Jurkat, Clone E6-1 (cell line): ENCODE data around the gene ALK.

Experiments
- DNase-seq: peaks from one replicate; pipeline ENCODE4 v3.0.0-alpha.2; 2011; ENCODE audit warnings: low read depth, low spot score
- H3K4me3 ChIP-seq: 2 replicates; pipeline ENCODE4 v1.5.1; 2011; ENCODE audit warnings: mild to moderate bottlenecking, low read length, control low read depth, moderate library complexity

ALK gene

GRCh38 chr2:29578084-29578598 lies 343.2 kb downstream of the ALK start:
- DNase-seq = no peak
- no peak overlapping the region for H3K4me3 ChIP-seq

GRCh38 chr2:29576231-29576630 lies 345.2 kb downstream of the ALK start:
- H3K4me3 ChIP-seq = no peak overlapping the region
- no peak for DNase-seq

GRCh38 chr2:29575370-29575890 lies 346.0 kb downstream of the ALK start:
- DNase-seq = no peak
- no peak overlapping the region for H3K4me3 ChIP-seq

- no peak overlapping the region for H3K4me3 ChIP-seq
- DNase-seq = no peak
Measured at GRCh38 chr2:29573612-29574011, 347.8 kb downstream of the ALK start.

GRCh38 chr2:29573147-29573546 lies 348.2 kb downstream of the ALK start:
- no peak for DNase-seq
- no peak overlapping the region for H3K4me3 ChIP-seq

GRCh38 chr2:29570539-29570938 lies 350.8 kb downstream of the ALK start:
- no peak for DNase-seq
- no peak overlapping the region for H3K4me3 ChIP-seq

GRCh38 chr2:29567906-29568520 lies 353.4 kb downstream of the ALK start:
- H3K4me3 ChIP-seq = no peak overlapping the region

GRCh38 chr2:29563697-29564096 lies 357.7 kb downstream of the ALK start:
- H3K4me3 ChIP-seq = no peak overlapping the region
- no peak for DNase-seq

More at GRCh38 chr2:29567906-29568520, 353.4 kb downstream of the ALK start:
- DNase-seq = no peak

- no peak for DNase-seq
Measured at GRCh38 chr2:29562896-29563295, 358.5 kb downstream of the ALK start.

GRCh38 chr2:29562319-29562718 lies 359.1 kb downstream of the ALK start:
- no peak overlapping the region for H3K4me3 ChIP-seq
- DNase-seq = no peak

More at GRCh38 chr2:29562896-29563295, 358.5 kb downstream of the ALK start:
- H3K4me3 ChIP-seq = no peak overlapping the region

- DNase-seq = no peak
- no peak overlapping the region for H3K4me3 ChIP-seq
Measured at GRCh38 chr2:29561628-29562027, 359.8 kb downstream of the ALK start.

- no peak for DNase-seq
- H3K4me3 ChIP-seq = no peak overlapping the region
Measured at GRCh38 chr2:29561181-29561580, 360.2 kb downstream of the ALK start.

- H3K4me3 ChIP-seq = no peak overlapping the region
- DNase-seq = no peak
Measured at GRCh38 chr2:29560566-29560965, 360.8 kb downstream of the ALK start.

GRCh38 chr2:29560030-29560429 lies 361.4 kb downstream of the ALK start:
- H3K4me3 ChIP-seq = no peak overlapping the region
- no peak for DNase-seq

- H3K4me3 ChIP-seq = no peak overlapping the region
- DNase-seq = no peak
Measured at GRCh38 chr2:29559578-29559977, 361.8 kb downstream of the ALK start.

- no peak overlapping the region for H3K4me3 ChIP-seq
- DNase-seq = no peak
Measured at GRCh38 chr2:29558097-29558496, 363.3 kb downstream of the ALK start.

- no peak overlapping the region for H3K4me3 ChIP-seq
- no peak for DNase-seq
Measured at GRCh38 chr2:29557268-29557667, 364.1 kb downstream of the ALK start.

GRCh38 chr2:29549069-29549380 lies 372.4 kb downstream of the ALK start:
- no peak for DNase-seq
- no peak overlapping the region for H3K4me3 ChIP-seq

GRCh38 chr2:29544917-29545316 lies 376.5 kb downstream of the ALK start:
- DNase-seq = no peak
- no peak overlapping the region for H3K4me3 ChIP-seq

GRCh38 chr2:29544031-29544430 lies 377.4 kb downstream of the ALK start:
- H3K4me3 ChIP-seq = no peak overlapping the region
- no peak for DNase-seq

GRCh38 chr2:29535188-29535587 lies 386.2 kb downstream of the ALK start:
- no peak overlapping the region for H3K4me3 ChIP-seq
- no peak for DNase-seq
